Measurements from ENCODE around the gene EPB41L5.

Gene EPB41L5

GRCh38 chr2:120140866-120141265 lies 128.0 kb downstream of the EPB41L5 start:
- no peak for DNase-seq (ENCODE audit: low read depth in 2 of 2)
- no peak for TF ChIP-seq CTCF (IDR thresholded peaks at IDR 0.05; ENCODE audit: low read depth, low read length)
- H3K4me3 ChIP-seq (replicated peaks in 1 of 2; ENCODE audit: low read depth in 2 of 2, low read length in 2 of 2), result no peak overlapping the region

GRCh38 chr2:120141300-120142069 lies 128.6 kb downstream of the EPB41L5 start:
- TF ChIP-seq CTCF (IDR thresholded peaks at IDR 0.05; ENCODE audit: low read depth, low read length), result no peak
- H3K4me3 ChIP-seq (replicated peaks in 1 of 2; ENCODE audit: low read depth in 2 of 2, low read length in 2 of 2), result no peak overlapping the region
- no peak for DNase-seq (ENCODE audit: low read depth in 2 of 2)

GRCh38 chr2:120142528-120143219 lies 129.8 kb downstream of the EPB41L5 start:
- no peak overlapping the region for H3K4me3 ChIP-seq (replicated peaks in 1 of 2; ENCODE audit: low read depth in 2 of 2, low read length in 2 of 2)
- no peak for TF ChIP-seq CTCF (IDR thresholded peaks at IDR 0.05; ENCODE audit: low read depth, low read length)
- DNase-seq (ENCODE audit: low read depth in 2 of 2), result no peak

GRCh38 chr2:120148229-120148628 lies 135.4 kb downstream of the EPB41L5 start:
- TF ChIP-seq CTCF (IDR thresholded peaks at IDR 0.05; ENCODE audit: low read depth, low read length), result no peak
- no peak for DNase-seq (ENCODE audit: low read depth in 2 of 2)
- H3K4me3 ChIP-seq (replicated peaks in 1 of 2; ENCODE audit: low read depth in 2 of 2, low read length in 2 of 2), result no peak overlapping the region

GRCh38 chr2:120148669-120149068 lies 135.8 kb downstream of the EPB41L5 start:
- DNase-seq (ENCODE audit: low read depth in 2 of 2), result no peak
- TF ChIP-seq CTCF (IDR thresholded peaks at IDR 0.05; ENCODE audit: low read depth, low read length), result no peak
- H3K4me3 ChIP-seq (replicated peaks in 1 of 2; ENCODE audit: low read depth in 2 of 2, low read length in 2 of 2), result no peak overlapping the region

GRCh38 chr2:120149406-120149805 lies 136.5 kb downstream of the EPB41L5 start:
- DNase-seq (ENCODE audit: low read depth in 2 of 2), result no peak
- H3K4me3 ChIP-seq (replicated peaks in 1 of 2; ENCODE audit: low read depth in 2 of 2, low read length in 2 of 2), result no peak overlapping the region
- TF ChIP-seq CTCF (IDR thresholded peaks at IDR 0.05; ENCODE audit: low read depth, low read length), result no peak

Measured in cardiac fibroblast (primary cell).